NCI-H2107 (cell line): ENCODE results near the gene MFSD12.
A peak's percentile ranks its signal among the peaks of the same experiment; 100 is the strongest.
"Not testable (repeated sequence)": the region's sequence is repeated elsewhere in the genome, so short reads cannot be mapped to it uniquely, and the experiment has no call there.

Experiments used
- DNase-seq: peaks from one replicate; lab custom pipeline; 2025; lab: John Stamatoyannopoulos, UW

MFSD12 gene

DNA sequence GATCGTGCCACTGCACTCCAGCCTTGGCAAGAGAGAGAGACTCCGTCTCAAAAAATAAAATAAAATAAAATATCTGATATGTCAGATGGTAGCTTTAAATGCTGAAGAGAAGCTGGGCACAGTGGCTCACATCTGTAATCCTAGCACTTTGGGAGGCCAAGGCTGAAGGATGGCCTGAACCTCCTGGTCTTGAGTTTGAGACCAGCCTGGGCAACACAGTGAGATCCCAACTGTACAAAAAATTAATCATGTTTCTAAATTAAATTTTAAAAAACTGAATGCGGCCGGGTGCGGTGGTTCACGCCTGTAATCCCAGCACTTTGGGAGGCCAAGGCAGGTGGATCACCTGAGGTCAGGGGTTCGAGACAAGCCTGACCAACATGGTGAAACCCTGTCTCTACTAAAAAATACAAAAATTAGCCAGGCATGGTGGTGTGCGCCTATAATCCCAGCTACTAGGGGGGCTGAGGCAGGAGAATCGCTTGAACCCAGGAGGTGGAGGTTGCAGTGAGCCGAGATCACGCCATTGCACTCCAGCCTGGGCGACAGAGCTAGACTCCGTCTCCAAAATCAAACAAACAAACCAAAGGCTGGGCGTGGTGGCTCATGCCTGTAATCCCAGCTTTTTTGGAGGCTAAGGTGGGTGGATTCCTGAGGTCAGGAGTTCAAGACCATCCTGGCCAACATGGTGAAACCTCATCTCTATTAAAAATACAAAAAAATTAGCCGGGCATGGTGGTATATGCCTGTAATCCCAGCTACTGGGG, 26.8 kb upstream of the MFSD12 start:
- DNase-seq = not testable (repeated sequence)

DNA sequence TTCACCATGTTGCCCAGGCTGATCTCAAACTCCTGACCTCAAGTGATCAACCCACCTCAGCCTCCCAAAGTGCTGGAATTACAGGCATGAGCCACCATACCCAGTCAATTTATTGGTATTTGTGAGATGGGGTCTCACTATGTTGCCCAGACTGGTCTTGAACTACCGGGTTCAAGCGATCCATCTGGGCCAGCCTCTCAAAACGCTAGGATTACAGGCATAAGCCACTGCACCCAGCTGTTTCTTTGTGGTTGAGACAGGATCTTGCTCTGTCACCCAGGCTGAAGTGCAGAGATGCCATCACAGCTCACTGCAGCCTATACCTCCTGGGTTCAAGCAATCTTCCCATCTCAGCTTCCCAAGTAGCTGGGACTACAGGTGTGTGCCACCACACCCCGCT, 24.4 kb upstream of the MFSD12 start:
- DNase-seq = not testable (repeated sequence)

DNA sequence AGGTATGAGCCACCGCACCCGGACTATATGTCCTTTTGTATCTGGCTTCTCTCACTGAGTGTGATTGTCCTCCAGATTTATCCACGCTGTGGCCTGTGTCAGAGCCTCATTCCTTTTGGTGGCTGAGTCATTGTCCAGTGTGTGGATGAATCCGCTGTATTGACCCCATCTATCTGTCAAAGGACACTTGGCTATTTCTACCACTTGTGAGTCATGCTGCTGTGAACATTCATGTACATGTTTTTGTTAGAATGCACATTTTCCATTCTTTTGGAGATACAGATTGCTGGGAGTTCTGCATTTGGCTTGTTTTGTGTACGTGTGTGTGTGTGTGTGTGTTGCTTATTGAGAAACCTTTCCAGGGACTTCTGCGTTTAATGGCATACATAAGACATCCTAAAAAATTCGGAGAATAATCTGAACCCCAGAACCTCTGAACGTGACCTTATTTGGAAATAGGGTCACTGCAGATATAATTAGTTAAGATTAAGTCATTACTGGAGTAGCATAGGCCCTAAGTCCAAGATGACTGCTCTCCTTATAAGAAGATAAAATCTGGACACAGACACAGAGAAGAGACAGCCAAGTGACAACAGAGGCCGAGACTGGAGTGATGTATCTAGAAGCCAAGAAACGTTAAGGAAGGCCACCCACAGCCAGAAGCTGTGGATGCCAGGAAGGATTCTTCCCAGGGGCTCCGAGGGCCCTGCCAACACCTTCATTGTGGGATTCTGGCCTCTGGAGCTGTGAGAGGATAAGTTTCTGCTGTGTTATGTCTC, 23.0 kb upstream of the MFSD12 start:
- DNase-seq = no peak

DNA sequence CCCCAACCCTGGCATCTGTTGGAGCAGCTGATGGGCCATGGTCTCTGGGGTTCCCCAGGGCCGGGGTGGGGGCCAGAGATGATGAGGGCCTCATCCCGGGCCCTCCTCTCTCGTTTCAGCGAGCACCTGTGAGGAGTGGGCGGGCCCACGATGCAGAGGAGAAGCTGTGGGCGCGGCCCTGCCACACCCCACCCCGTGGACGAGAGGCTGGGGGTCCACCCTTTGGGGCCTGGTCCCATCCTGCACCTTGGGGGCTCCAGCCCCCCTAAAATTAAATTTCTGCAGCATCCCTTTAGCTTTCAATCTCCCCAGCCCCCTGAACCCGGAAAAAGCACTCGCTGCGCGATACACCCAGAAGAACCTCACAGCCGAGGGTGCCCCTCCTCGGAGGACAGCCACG, 21.0 kb upstream of the MFSD12 start:
- DNase-seq = no peak

DNA sequence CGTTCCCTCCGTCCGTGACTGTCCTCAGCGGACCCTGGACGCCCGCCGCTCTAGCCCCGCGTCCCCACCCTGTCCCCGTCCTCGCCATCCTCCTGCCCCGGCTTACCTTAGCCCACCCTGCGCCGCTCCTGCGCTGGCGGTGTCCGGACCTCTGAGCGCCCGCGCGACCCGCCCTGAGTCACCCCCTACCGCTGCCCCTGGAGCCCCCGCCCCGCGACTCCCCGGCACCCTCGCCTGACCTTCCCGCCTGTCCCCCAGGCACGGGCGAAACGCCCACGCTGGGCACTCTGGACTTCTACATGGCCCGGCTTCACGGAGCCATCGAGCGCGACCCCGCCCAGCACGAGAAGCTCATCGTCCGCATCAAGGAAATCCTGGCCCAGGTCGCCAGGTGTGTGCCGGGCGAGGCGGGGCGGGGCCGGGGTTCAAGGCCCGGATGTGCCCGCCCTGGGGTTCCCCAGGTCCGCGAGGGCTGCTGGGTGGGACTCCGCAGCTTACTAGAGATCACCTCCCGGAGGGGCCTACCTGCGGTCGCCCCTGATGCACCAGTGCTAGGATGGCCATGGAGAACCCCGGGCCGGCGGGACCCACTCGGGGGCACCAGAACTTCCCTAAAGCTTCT, 20.4 kb upstream of the MFSD12 start:
- no peak for DNase-seq

DNA sequence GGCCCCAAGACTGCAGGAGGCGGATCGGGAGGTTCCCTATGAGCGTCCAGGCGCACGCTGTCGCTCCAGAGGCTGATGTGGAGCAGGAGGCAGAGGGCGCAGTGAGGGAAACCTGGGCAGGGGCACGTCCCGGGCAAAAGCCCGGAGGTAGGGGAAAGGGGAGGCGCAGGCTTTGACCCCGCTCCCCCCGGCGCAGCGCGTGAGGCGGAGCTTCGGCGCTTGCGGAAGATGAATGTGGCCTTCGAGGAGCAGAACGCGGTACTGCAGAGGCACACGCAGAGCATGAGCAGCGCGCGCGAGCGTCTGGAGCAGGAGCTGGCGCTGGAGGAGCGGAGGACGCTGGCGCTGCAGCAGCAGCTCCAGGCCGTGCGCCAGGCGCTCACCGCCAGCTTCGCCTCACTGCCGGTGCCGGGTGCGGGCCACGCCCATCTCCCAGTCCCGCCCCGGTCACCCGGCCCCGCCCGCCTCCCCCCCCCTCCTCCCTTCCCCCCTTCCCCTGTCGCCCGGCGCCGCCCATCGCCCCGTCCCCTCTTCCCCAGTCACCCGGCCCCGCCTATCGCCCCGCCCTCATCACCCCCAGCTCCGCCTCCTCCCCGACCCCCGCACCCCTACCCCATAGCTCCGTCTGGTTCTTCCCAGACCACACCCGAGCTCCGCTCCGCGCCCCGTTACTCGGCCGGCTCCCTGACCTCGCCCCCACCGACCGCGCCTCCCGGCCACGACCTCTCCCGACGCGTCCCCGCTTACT, 19.5 kb upstream of the MFSD12 start:
- DNase-seq = no peak

DNA sequence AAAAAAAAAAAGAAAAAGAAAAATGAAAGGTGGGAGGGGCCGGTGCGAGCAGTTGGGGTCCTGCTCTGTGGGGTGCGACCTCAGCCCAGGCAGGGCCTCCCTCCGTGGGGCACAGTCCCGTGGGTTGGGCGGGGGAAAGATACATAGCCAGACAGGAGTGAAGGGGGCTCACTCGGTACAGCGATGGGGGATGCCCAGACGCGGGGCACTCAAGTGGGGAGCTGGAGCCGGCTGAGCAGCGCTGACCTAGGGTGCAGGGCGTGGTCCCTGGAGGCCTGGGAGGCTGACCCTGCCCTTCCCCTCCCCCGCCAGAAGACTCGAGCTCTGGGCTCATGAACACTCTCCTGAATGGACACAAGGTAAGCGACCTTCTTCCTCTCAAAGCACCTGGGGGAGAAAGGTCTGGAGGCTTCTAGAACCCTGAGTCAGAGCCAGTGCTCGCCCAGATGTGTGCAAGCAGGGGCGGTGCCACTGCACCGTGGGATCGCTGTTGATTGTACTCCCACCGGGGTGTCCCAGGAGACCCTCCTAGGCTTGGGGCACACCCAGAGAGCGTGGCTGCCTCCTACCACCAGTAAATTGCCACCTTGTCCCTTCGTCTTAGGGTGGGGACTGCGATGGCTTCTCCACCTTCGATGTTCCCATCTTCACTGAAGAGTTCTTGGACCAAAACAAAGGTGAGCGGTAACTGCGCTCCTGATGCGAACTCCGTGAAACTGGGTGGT, 18.7 kb upstream of the MFSD12 start:
- no peak for DNase-seq

DNA sequence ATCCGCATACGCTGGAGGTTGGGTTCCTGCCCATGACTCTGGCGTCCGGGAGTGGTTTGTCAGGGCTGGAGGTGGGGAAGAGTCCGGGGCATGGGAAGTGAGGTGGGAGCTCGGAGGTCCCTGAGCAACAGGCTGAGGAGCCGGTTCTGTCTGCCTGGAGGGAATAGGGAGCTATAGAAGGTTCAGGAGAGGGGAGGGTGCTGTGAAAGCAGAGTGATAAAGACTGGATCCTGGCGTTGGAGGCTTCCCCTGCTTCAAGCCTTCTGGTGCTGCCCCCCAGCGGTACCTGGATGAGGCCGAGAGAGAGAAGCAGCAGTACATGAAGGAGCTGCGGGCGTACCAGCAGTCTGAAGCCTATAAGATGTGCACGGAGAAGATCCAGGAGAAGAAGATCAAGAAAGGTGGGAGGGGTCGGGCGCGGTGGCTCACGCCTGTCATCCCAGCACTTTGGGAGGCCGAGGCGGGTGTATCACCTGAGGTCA, 17.9 kb upstream of the MFSD12 start:
- DNase-seq = no peak

DNA sequence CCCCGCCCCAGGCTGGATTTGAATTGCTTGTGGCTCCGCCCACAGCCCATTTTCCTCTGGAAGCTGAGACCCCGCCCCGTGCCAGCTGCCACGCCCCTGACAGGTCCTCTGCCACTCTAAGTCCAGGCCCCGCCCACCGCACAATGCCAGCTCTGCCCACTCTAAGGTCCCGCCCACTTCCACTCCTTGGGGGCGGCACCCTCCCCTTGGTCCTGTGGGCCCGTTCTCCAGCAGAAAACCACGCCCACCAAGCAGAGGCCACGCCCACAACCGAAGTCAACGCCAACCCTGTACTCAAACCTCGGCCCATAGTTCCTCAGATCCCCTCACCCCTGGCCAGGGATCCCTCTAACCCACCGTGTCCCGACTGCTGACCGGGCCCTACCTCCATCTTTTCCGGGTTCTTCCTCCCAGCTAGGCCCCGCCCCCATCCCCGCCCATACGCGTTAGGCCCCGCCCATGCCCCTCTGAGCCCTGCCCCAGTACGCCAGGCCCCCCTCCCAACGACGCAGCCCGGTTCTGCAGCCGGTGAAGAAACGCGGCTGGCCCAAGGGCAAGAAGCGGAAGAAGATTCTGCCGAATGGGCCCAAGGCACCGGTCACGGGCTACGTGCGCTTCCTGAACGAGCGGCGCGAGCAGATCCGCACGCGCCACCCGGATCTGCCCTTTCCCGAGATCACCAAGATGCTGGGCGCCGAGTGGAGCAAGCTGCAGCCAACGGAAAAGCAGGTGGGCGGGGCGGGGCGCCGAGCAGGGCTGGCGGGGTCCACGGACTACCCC, 16.7 kb upstream of the MFSD12 start:
- peak; percentile 18 for DNase-seq

DNA sequence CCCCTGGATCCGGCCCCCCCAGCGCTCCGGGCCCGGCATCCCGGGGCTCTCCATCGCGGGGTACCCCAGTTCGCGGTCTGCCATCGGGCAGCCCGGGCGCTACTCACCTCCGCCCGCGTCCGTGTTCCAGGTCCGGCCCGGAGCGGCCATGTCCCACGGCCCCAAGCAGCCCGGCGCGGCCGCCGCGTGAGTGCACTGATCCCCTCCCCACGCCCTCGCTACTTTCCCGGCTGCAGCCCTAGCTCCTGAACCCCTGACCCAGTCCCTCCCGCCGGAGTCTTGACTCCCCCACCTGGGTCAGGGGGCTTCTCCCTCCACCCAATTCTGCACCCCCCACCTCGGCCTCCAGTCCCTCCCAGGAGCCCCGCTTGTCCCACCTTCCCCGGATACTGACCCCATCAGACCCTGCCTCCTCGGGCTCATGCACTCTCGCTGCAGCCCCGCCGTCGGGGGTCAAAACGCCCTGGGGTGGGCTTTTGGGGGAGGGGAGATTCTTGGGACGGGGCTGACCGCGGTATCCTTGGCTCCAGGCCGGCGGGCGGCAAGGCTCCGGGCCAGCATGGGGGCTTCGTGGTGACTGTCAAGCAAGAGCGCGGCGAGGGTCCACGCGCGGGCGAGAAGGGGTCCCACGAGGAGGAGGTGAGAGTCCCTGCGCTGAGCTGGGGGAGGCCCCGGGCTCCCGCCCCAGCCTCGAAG, 15.9 kb upstream of the MFSD12 start:
- DNase-seq = no peak

DNA sequence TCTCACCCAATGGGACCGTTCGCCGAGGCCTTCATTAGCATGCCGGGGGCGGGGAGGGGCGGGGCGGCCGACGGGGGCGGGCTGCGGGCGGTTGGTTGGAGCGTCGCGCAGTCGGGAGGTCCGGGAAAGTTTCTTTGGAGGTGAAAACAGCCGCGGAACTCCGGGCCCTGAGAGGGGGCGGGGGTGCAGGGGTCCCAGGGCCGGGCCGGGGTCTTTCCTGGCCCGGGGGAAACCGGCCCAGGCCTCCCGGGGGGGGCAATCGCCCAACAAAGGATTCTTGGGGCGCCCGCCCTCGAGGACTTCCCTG, 15.4 kb upstream of the MFSD12 start, which contains the start of gene HMG20B:
TSS of gene HMG20B (plus strand) at position 90 of the 307 bp plus-strand sequence. CDS start 366 bp downstream, outside the sequence.
- DNase-seq = no peak

DNA sequence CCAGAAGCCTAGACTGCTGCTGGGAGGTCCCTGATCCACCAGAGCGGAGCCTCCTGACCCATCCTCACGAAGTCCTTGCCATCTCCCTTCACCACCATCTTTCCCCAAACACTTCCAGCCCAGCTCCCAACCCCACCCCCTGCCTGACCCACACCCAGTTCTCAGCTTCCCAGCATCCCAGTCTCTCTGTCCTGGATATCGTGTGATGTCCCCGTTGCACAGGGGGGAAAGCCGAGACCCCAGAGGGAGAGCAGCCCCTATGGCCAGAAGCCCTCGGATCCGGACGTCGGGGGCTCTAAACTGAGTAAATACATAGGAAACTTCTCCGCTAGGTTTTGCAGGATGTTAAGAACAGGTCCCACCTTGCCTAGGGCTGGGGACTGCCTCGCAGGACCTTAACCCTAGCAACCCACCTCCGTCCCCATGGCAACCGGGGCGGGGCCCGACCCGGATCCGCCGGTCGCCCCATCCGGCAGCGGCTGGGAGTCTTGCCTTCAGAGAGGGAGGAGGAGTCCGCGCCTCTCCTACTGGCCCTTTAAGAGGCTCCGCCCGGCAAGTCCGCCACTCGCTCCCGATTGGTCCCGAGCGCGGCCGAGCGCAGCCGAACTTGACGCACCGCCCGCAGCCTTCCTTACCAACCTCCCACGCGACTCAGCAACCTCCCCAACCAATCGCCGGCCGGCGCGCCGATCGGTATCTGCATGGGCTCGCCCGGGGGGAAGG, 14.9 kb upstream of the MFSD12 start:
- DNase-seq = peak; percentile 97

DNA sequence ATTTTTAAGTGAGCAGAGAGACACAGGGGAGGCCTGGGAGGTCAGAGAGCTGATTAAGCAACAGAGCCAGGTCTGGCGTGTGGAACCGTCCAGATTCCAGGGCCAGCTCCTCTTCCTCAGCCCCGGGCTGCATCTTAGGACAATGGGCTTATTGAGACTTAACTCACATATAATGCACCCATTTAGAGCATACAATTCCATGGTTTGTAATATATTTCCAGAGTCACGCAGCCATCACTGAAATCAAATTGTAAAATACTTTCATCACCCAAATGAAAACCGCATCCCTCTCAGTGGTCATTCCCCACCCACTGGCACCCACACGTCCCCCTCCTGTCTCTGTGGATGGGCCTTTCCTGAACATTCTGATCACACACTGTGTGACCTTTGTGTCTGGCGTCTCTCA, 13.2 kb upstream of the MFSD12 start:
- no peak for DNase-seq

DNA sequence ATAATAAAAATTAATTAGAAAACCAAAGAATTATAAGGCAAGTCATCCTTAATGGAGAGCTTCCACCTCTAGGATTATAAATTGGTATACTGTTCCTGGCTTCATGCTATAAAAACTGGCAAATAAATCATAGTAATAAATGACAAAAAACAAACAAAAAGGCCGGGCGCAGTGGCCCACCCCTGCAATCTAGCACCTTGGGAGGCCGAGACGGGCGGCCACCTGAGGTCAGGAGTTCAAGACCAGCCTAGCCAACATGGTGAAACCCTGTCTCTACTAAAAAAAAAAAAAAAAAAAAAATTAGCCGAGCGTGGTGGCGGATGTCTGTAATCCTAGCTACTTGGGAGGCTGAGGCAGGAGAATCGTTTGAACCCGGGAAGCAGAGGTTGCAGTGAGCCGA, 12.7 kb upstream of the MFSD12 start:
- not testable (repeated sequence) for DNase-seq

DNA sequence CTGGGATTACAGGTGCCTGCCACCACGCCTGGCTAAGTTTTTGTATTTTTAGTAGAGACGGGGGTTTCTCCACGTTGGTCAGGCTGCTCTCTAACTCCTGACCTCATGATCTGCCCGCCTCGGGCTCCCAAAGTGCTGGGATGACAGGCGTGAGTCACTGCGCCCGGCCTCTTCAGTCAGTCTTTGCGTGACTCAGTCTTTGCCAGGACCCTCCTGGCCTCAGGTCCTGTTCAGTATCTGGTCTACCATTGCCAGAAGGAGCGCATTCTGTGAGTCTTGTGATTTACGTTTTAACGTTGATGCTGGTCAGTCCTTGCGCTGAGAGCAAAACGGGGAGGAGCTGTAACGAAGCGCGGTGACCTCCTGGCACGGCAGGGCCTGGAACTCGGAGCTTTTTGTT, 7.8 kb upstream of the MFSD12 start:
- no peak for DNase-seq

DNA sequence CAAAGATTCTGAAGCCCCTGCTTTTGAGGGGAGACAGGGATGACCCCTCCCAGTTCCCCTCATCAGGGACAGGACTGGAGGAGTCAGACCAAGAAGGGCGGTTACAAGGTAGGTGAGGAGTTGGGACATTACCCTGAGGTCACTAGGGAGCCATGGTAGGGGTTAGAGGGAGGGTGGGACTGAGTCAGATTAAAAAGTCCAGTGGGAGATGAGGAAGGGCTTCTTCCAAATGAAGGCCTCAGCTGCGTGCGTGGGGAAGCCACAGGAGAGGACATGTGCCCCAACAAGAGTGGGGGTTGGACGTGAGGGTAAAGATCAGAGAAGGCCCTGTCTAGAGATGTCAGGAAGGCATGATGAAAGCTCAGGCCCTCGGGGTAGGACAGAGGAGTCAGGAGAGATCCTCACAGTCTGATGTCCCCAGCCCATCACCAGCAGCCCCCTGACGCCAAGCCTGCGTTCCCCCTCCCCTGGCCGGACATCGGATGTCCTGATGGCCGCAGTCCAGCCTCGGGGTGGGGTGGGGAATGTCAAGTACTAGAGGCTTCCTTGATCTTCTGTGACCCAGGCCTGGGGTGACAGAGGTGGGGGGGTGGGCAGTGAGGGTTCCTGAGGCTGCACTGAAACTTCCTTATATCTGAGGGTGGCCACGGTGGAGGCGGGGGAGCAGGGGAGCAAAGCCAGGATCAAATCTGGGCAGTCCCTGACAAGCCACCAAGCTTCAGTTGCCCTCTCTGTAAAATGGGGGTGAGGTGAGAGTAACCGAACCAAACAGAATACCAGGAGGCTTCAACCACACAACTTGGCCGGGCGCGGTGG, 6.5 kb upstream of the MFSD12 start:
- no peak for DNase-seq

DNA sequence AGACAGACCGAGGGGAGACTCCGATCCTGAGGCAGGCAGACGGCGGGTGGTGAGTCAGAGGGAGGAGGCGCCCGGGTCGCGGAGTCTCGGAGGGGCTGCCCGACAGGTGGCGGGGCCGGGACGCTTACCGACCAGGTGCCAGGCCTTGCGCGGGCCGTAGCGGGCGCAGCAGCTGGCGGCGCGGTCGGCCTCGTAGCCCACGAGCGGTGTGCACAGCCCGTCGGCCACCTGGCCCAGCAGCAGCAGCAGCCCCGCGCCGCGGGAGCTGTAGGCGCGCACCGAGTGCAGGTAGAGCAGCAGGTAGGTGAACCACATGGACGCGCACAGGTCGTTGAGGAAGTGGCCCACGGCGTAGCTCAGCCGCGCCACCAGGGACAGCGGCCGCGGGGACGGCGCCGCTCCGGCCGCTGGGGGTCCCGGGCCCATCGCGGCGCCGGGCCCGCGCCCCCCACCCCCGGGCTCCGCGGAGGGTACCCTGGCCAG, 367 bp downstream of the MFSD12 start:
- DNase-seq = no peak

DNA sequence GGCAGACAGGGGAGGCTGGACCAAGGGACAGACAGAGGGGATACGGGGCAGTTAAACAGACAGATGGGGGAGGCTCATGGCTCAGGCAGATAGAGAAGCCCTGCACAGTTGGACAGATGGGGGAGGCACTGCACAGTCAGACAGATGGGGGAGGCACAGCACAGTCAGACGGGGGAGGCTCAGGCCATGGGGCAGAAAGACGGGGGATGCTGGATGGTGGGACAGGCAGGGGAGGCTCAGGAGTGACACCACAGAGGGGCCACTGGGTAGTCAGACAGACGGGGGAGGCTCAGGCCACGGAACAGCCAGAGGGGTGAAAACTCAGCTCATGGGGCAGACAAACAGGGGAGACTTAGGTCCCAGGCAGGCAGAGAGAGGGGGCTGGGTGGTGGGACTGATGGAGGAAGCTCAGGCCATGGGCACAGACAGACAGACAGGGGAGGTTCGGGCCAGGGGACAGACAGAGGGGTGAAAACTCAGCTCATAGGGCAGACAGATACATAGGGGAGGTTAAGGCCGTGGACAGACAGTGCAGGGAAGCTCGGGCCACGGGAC, 886 bp downstream of the MFSD12 start:
- no peak for DNase-seq
